DND-41 (cell line): ENCODE data around the gene ZNF726.

ENCODE experiments used
- CTCF ChIP-seq: IDR thresholded peaks from 2 replicates; pipeline ENCODE4 v1.5.1; 2012; ENCODE audit warnings: borderline replicate concordance, low read length, moderate library complexity, mild to moderate bottlenecking; ENCODE audit not compliant: poor library complexity, severe bottlenecking; ENCODE audit errors: extremely low read depth
- EZH2 ChIP-seq: IDR thresholded peaks from 3 replicates; pipeline ENCODE4 v1.6.1; 2012; ENCODE audit warnings: borderline replicate concordance, low read depth, mild to moderate bottlenecking, moderate library complexity, low read length, inconsistent platforms; ENCODE audit not compliant: severe bottlenecking

GRCh38 chr19:23974941-23975340 is 60.3 kb downstream of the ZNF726 start:
- TF ChIP-seq CTCF (no peak), EZH2 (no peak)
